ENCODE measurements around the gene NOLC1.

GRCh38 chr10:102139281-102140110 is 12.7 kb upstream of the NOLC1 start:
- no peak for TF ChIP-seq CTCF (IDR thresholded peaks at IDR 0.05; ENCODE audit: low read depth, low read length, missing input control)
- no peak for TF ChIP-seq MAX (IDR thresholded peaks at IDR 0.05)
- TF ChIP-seq REST (IDR thresholded peaks at IDR 0.05): no peak
- no peak for TF ChIP-seq TAF1 (conservative IDR thresholded peaks at IDR 0.05)
- no peak for TF ChIP-seq ZBTB33 (IDR thresholded peaks at IDR 0.05)
- TF ChIP-seq RAD21 (IDR thresholded peaks at IDR 0.05): no peak
- no peak for TF ChIP-seq FOXA1 (IDR thresholded peaks at IDR 0.05)
- no peak for TF ChIP-seq HNF4G (IDR thresholded peaks at IDR 0.05)
- TF ChIP-seq, protein P1, sequence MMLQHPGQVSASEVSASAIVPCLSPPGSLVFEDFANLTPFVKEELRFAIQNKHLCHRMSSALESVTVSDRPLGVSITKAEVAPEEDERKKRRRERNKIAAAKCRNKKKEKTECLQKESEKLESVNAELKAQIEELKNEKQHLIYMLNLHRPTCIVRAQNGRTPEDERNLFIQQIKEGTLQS (IDR thresholded peaks at IDR 0.05): no peak

Measured in liver (tissue), 3 donors.